ENCODE data around the gene CXADR.
"Not testable (repeated sequence)": the region's sequence is repeated elsewhere in the genome, so short reads cannot be mapped to it uniquely, and the experiment has no call there.

The CXADR gene

GRCh38 chr21:17519208-17519738, 6.4 kb downstream of the CXADR start:
- no peak for DNase-seq (ENCODE audit: low spot score)
- TF ChIP-seq CTCF (IDR thresholded peaks at IDR 0.05; ENCODE audit: extremely low read depth, insufficient read depth, missing control alignments) = no peak
- in situ Hi-C loops (cut with MboI; ENCODE audit: low pct_unique_long_range_greater_than_20kb, low sequenced_read_pairs, unreplicated experiment) = no loop called here

GRCh38 chr21:17519965-17520609, 7.2 kb downstream of the CXADR start:
- no peak for TF ChIP-seq CTCF (IDR thresholded peaks at IDR 0.05; ENCODE audit: extremely low read depth, insufficient read depth, missing control alignments)
- in situ Hi-C loops (cut with MboI; ENCODE audit: low pct_unique_long_range_greater_than_20kb, low sequenced_read_pairs, unreplicated experiment) = no loop called here
- DNase-seq (ENCODE audit: low spot score) = no peak

DNA sequence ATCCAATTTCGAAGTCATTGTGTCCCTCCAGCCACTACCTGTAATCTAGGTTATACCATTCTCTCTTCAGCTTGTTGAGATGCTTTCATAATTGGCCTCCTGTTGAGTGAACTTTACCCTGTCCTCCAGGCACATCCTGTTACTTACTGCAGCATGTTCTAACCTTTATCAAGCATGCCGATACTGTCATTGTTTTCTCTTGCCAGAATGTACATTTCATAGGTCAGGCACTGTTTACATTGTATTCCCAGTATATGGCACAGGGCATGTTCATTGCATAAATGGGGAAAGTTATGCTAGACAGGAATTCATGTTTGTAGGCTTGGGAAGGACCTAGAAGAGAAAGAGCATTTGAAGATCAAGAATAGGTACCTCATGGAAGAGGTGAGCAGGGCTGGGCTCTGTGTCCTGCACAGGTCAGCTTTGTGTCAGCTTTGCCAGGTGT, 10.2 kb downstream of the CXADR start:
- in situ Hi-C loops (cut with MboI; ENCODE audit: low pct_unique_long_range_greater_than_20kb, low sequenced_read_pairs, unreplicated experiment) = no loop called here
- no peak for DNase-seq (ENCODE audit: low spot score)

DNA sequence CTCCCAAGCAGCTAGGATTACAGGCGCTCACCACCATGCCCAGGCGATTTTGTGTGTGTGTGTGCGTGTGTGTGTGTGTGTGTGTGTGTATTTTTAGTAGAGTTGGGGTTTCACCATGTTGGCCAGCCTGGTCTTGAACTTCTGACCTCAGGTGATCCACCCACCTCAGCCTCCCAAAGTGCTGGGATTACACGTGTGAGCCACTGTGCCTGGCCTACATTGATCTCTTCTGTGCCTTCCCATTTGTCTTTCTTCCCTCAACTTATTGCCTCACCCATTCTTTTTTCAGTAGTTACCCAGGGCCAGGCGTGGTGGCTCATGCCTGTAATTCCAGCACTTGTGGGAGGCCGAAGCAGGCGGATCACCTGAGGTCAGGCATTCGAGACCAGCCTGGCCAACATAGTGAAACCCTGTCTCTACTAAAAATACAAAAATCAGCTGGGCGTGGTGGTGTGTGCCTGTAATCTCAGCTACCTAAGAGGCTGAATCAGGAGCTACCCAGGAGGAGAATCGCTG, 11.2 kb downstream of the CXADR start:
- in situ Hi-C loops (cut with MboI; ENCODE audit: low pct_unique_long_range_greater_than_20kb, low sequenced_read_pairs, unreplicated experiment); DNase-seq (ENCODE audit: low spot score): not testable (repeated sequence)

More for the DNA sequence above, 10.2 kb downstream of the CXADR start:
- TF ChIP-seq CTCF (IDR thresholded peaks at IDR 0.05; ENCODE audit: extremely low read depth, insufficient read depth, missing control alignments) = no peak

GRCh38 chr21:17524635-17525034, 11.8 kb downstream of the CXADR start:
- in situ Hi-C loops (cut with MboI; ENCODE audit: low pct_unique_long_range_greater_than_20kb, low sequenced_read_pairs, unreplicated experiment) = no loop called here
- DNase-seq (ENCODE audit: low spot score) = no peak
- TF ChIP-seq CTCF (IDR thresholded peaks at IDR 0.05; ENCODE audit: extremely low read depth, insufficient read depth, missing control alignments) = no peak

GRCh38 chr21:17526776-17527175, 13.9 kb downstream of the CXADR start:
- TF ChIP-seq CTCF (IDR thresholded peaks at IDR 0.05; ENCODE audit: extremely low read depth, insufficient read depth, missing control alignments) = no peak
- in situ Hi-C loops (cut with MboI; ENCODE audit: low pct_unique_long_range_greater_than_20kb, low sequenced_read_pairs, unreplicated experiment) = no loop called here

GRCh38 chr21:17527240-17527639, 14.4 kb downstream of the CXADR start:
- no peak for TF ChIP-seq CTCF (IDR thresholded peaks at IDR 0.05; ENCODE audit: extremely low read depth, insufficient read depth, missing control alignments)
- DNase-seq (ENCODE audit: low spot score) = no peak
- in situ Hi-C loops (cut with MboI; ENCODE audit: low pct_unique_long_range_greater_than_20kb, low sequenced_read_pairs, unreplicated experiment) = no loop called here

More at GRCh38 chr21:17526776-17527175, 13.9 kb downstream of the CXADR start:
- DNase-seq (ENCODE audit: low spot score) = no peak

Measured in GM13977 (cell line).